Erythroblast (primary cell): Measurements from ENCODE around the gene NLRC5.

Experiments
- GATA1 ChIP-seq: IDR thresholded peaks from 2 replicates; pipeline ENCODE4 v1.6.1; 2011; ENCODE audit warnings: low read depth, mild to moderate bottlenecking, control low read depth, low read length, moderate library complexity
- POLR2A ChIP-seq: IDR thresholded peaks from 2 replicates; pipeline ENCODE4 v1.6.1; 2011; ENCODE audit warnings: mild to moderate bottlenecking, low read length

DNA sequence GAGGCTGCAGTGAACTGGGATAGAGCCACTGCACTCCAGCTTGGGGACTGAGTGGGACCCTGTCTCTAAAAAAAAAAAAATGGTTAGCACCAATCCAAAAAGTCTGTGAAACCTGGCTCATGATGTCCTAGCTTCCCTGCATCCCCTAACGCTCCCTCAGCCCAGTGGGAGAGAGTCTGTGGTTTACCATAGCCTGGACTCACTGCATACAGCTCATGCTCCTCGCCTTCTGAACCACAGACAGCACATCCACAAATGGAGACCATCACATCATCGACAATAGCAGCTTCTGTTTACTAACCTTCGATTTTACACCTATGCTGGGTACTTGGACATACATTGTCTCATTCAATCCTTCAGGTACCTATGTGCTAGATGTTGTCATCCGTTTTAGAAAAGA lies 43.6 kb downstream of the NLRC5 start:
- no peak for TF ChIP-seq POLR2A
- TF ChIP-seq GATA1, result no peak
